Stimulated activated memory B cell treated with anti-CD40 and anti-IgM and Interleukin-4, amounts not matched to agents 10 μg/mL and 1 μg/mL and 100 μg/mL, for 72 hours (primary cell): ENCODE measurements around the gene KRT80.
"Not testable (repeated sequence)": the region's sequence is repeated elsewhere in the genome, so short reads cannot be mapped to it uniquely, and the experiment has no call there.

Experiments used
- ATAC-seq: fragments of 150-1000 bp; cut with Tn5 transposase; 2 replicates; pipeline ENCODE4 v1.10.0; 2021
- H3K27ac Mint-ChIP-seq: one replicate; pipeline ENCODE4 v1.8.0; 2022; ENCODE audit warnings: mild to moderate bottlenecking, mixed read lengths
- H3K27me3 Mint-ChIP-seq: one replicate; pipeline ENCODE4 v1.8.0; 2022; ENCODE audit warnings: mixed read lengths
- H3K36me3 Mint-ChIP-seq: one replicate; pipeline ENCODE4 v1.8.0; 2022; ENCODE audit warnings: mixed read lengths
- H3K4me1 Mint-ChIP-seq: one replicate; pipeline ENCODE4 v1.8.0; 2022; ENCODE audit warnings: mixed read lengths
- H3K4me3 Mint-ChIP-seq: one replicate; pipeline ENCODE4 v1.8.0; 2022; ENCODE audit warnings: mild to moderate bottlenecking, moderate library complexity, mixed read lengths
- H3K9me3 Mint-ChIP-seq: one replicate; pipeline ENCODE4 v1.8.0; 2022; ENCODE audit warnings: mixed read lengths

Gene KRT80

GRCh38 chr12:52191841-52192791 is at the start of gene KRT80:
Gene KRT80, minus strand, starts transcription at chr12:52192014. Its CDS starts 112 bp downstream, at chr12:52191902.
- H3K9me3 Mint-ChIP-seq, result no peaks in the 10 kb centered on the region
- ATAC-seq, result no peak
- H3K4me3 Mint-ChIP-seq, result no peak within 1 kb of the TSS
- H3K36me3 Mint-ChIP-seq, result no peaks in the 10 kb centered on the region
- H3K27me3 Mint-ChIP-seq, result peaks cover 54% of the 10 kb centered on the region
- H3K4me1 Mint-ChIP-seq, result no peaks in the 10 kb centered on the region
- H3K27ac Mint-ChIP-seq, result no peak within 1 kb of the TSS

GRCh38 chr12:52241205-52241842 is 49.5 kb upstream of the KRT80 start:
- Mint-ChIP-seq H3K4me3 (no peak overlapping the region), H3K27me3 (peaks cover 26% of the 10 kb centered on the region), H3K4me1 (peaks cover 19% of the 10 kb centered on the region), H3K27ac (no peak overlapping the region), H3K36me3 (no peaks in the 10 kb centered on the region), H3K9me3 (no peaks in the 10 kb centered on the region)
- ATAC-seq, result no peak

GRCh38 chr12:52240247-52240646 is 48.4 kb upstream of the KRT80 start:
- not testable (repeated sequence) for H3K36me3 Mint-ChIP-seq, ATAC-seq, H3K27ac Mint-ChIP-seq, H3K4me3 Mint-ChIP-seq, H3K9me3 Mint-ChIP-seq
- peaks cover 27% of the 10 kb centered on the region for H3K27me3 Mint-ChIP-seq
- H3K4me1 Mint-ChIP-seq, result peaks cover 15% of the 10 kb centered on the region

GRCh38 chr12:52239767-52240166 is 48.0 kb upstream of the KRT80 start:
- Mint-ChIP-seq H3K27me3 (peaks cover 32% of the 10 kb centered on the region), H3K9me3 (no peaks in the 10 kb centered on the region), H3K4me1 (peaks cover 15% of the 10 kb centered on the region), H3K4me3 (no peak overlapping the region), H3K36me3 (no peaks in the 10 kb centered on the region), H3K27ac (no peak overlapping the region)
- no peak for ATAC-seq

GRCh38 chr12:52238916-52239646 is 47.3 kb upstream of the KRT80 start:
- H3K27ac Mint-ChIP-seq, result no peak overlapping the region

GRCh38 chr12:52238207-52238840 is 46.5 kb upstream of the KRT80 start:
- no peak overlapping the region for H3K4me3 Mint-ChIP-seq
- no peak overlapping the region for H3K27ac Mint-ChIP-seq
- H3K27me3 Mint-ChIP-seq, result peaks cover 35% of the 10 kb centered on the region
- H3K9me3 Mint-ChIP-seq, result no peaks in the 10 kb centered on the region
- no peaks in the 10 kb centered on the region for H3K36me3 Mint-ChIP-seq
- peaks cover under 1% of the 10 kb centered on the region for H3K4me1 Mint-ChIP-seq
- no peak for ATAC-seq

More at GRCh38 chr12:52238916-52239646, 47.3 kb upstream of the KRT80 start:
- no peak for ATAC-seq
- H3K27me3 Mint-ChIP-seq, result peaks cover 35% of the 10 kb centered on the region
- H3K4me1 Mint-ChIP-seq, result peaks cover 8% of the 10 kb centered on the region
- no peaks in the 10 kb centered on the region for H3K36me3 Mint-ChIP-seq
- H3K9me3 Mint-ChIP-seq, result no peaks in the 10 kb centered on the region
- H3K4me3 Mint-ChIP-seq, result no peak overlapping the region

- Mint-ChIP-seq H3K27me3 (peaks cover 43% of the 10 kb centered on the region), H3K27ac (no peak overlapping the region), H3K4me1 (no peaks in the 10 kb centered on the region), H3K4me3 (no peak overlapping the region), H3K36me3 (no peaks in the 10 kb centered on the region), H3K9me3 (no peaks in the 10 kb centered on the region)
- no peak for ATAC-seq
Observed at GRCh38 chr12:52236386-52237050, 44.7 kb upstream of the KRT80 start.

GRCh38 chr12:52235822-52236361 is 44.1 kb upstream of the KRT80 start:
- ATAC-seq, result no peak
- Mint-ChIP-seq H3K4me1 (no peaks in the 10 kb centered on the region), H3K27me3 (peaks cover 49% of the 10 kb centered on the region), H3K27ac (no peak overlapping the region), H3K9me3 (no peaks in the 10 kb centered on the region), H3K4me3 (no peak overlapping the region), H3K36me3 (no peaks in the 10 kb centered on the region)

- H3K36me3 Mint-ChIP-seq, result no peaks in the 10 kb centered on the region
- peaks cover 56% of the 10 kb centered on the region for H3K27me3 Mint-ChIP-seq
- no peaks in the 10 kb centered on the region for H3K4me1 Mint-ChIP-seq
- no peak overlapping the region for H3K27ac Mint-ChIP-seq
- no peak overlapping the region for H3K4me3 Mint-ChIP-seq
- no peak for ATAC-seq
- no peaks in the 10 kb centered on the region for H3K9me3 Mint-ChIP-seq
Observed at GRCh38 chr12:52235001-52235764, 43.4 kb upstream of the KRT80 start.

- ATAC-seq, result no peak
- Mint-ChIP-seq H3K36me3 (no peaks in the 10 kb centered on the region), H3K27me3 (peaks cover 65% of the 10 kb centered on the region), H3K27ac (no peak overlapping the region), H3K4me3 (no peak overlapping the region), H3K4me1 (no peaks in the 10 kb centered on the region), H3K9me3 (no peaks in the 10 kb centered on the region)
Observed at GRCh38 chr12:52234223-52234810, 42.5 kb upstream of the KRT80 start.

- H3K27me3 Mint-ChIP-seq, result peaks cover 69% of the 10 kb centered on the region
- H3K9me3 Mint-ChIP-seq, result no peaks in the 10 kb centered on the region
- H3K4me1 Mint-ChIP-seq, result no peaks in the 10 kb centered on the region
- H3K4me3 Mint-ChIP-seq, result no peak overlapping the region
- H3K27ac Mint-ChIP-seq, result no peak overlapping the region
- no peak for ATAC-seq
- H3K36me3 Mint-ChIP-seq, result no peaks in the 10 kb centered on the region
Observed at GRCh38 chr12:52233462-52234207, 41.8 kb upstream of the KRT80 start.

- no peaks in the 10 kb centered on the region for H3K36me3 Mint-ChIP-seq
- H3K4me1 Mint-ChIP-seq, result no peaks in the 10 kb centered on the region
- H3K27me3 Mint-ChIP-seq, result peaks cover 69% of the 10 kb centered on the region
- no peaks in the 10 kb centered on the region for H3K9me3 Mint-ChIP-seq
- H3K4me3 Mint-ChIP-seq, result no peak within 1 kb of the TSS
- H3K27ac Mint-ChIP-seq, result no peak within 1 kb of the TSS
- no peak for ATAC-seq
Observed at GRCh38 chr12:52232674-52233461, 41.1 kb upstream of the KRT80 start, which contains the start of gene KRT7. Gene KRT7, plus strand, starts transcription at chr12:52233243. Its CDS starts 54 bp downstream, at chr12:52233297.
